Tongue (tissue), 2 donors: ENCODE results near the gene WSB1. TPM values are rescaled to one million over a fixed set of nuclear protein-coding genes. Genes with fewer than 3 reads are reported as not detected.

Experiments used
- DNase-seq: peaks from one replicate; pipeline ENCODE4 v3.0.0-alpha.2; 2015
- total RNA-seq: library from RNA; depleted of rRNA; stranded (reverse); fragments of >200 nt; gene quantifications from one replicate; pipeline ENCODE4 v1.2.3, GENCODE V29; 2014

WSB1 gene
- total RNA-seq, 1 donor from 2014 or later = 226 TPM

DNA sequence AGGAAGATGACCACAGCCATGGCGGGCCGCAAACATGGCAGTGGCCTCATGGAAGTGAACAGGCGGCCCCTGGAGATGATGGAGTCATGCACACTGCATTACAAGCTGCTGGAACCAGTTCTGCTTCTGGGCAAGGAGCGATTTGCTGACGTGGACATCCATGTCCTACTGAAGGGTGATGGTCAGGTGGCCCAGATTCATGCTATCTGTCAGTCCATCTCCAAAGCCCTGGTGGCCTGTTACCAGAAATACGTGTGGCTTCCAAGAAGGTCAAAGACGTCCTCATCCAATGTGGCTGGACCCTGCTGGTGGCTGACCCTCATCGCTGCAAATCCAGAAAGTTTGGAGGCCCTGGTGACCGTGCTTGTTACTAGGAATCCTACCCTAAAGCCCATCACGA, 13.4 kb upstream of the WSB1 start:
- no peak for DNase-seq

GRCh38 chr17:27281438-27281837, 12.5 kb upstream of the WSB1 start:
- no peak for DNase-seq

- DNase-seq = no peak
These were observed 11.8 kb upstream of the WSB1 start for GRCh38 chr17:27282054-27282551.

GRCh38 chr17:27283060-27283459, 10.9 kb upstream of the WSB1 start:
- DNase-seq = no peak

GRCh38 chr17:27283751-27284150, 10.2 kb upstream of the WSB1 start:
- no peak for DNase-seq

- DNase-seq = peak; percentile 24
These were observed 9.0 kb upstream of the WSB1 start for GRCh38 chr17:27284811-27285415.

DNA sequence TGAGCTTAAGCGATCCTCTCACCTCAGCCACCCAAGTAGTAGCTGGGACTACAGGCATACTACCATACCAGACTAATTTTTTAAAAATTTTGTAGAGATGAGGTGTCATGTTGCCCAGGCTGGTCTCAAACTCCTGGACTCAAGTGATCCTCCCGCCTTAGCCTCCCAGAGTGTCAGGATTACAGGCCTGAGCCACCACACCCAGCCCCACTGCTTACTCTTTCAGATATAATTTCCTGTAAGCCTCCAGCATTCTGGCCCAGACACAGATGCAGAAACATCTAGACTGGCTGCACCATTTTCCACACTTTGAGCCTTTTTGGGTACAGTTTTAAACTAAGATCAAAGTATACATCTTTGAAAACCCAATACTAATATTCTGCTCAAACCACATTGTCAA, 8.4 kb upstream of the WSB1 start:
- no peak for DNase-seq

DNA sequence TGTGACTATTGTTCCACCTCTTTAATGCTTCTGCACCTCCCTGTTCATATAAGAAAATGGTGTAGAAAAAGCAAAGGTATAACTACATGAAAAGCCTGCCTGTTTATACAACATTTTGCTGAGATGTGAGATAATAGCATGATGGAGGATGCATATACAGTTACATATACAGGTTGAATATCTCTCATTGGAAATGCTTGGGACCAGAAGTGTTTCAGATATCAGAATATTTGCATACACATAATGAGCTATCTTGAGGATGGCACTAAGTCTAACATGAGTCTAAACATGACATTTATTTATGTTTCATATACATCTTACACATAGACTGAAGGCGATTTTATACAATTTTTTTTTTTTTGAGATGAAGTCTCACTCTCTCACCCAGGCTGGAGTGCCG, 5.7 kb upstream of the WSB1 start:
- DNase-seq = no peak

GRCh38 chr17:27289856-27290255, 4.1 kb upstream of the WSB1 start:
- no peak for DNase-seq

- no peak for DNase-seq
These were observed 2.9 kb upstream of the WSB1 start for GRCh38 chr17:27290916-27291598.

GRCh38 chr17:27293359-27293897, 486 bp upstream of the WSB1 start:
- DNase-seq = no peak

GRCh38 chr17:27294689-27295630, 1.0 kb downstream of the WSB1 start:
- peak; percentile 95 for DNase-seq

DNA sequence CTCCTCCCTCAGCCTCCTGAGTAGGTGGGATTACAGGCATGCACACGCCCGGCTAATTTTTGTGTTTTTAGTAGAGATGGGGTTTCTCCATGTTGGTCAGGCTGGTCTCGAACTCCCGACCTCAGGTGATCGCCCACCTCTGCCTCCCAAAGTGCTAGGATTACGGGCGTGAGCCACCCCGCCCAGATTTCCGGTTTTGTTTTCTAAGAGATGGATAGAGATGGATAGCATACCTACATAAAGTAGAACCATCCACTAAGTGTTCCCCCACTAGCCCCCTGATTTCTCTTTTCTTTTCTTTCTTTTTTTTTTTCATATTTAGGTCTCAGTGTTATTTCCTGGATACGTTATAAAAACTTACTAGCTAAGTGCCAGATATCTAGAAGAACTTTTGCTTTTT, 2.0 kb downstream of the WSB1 start:
- no peak for DNase-seq

DNA sequence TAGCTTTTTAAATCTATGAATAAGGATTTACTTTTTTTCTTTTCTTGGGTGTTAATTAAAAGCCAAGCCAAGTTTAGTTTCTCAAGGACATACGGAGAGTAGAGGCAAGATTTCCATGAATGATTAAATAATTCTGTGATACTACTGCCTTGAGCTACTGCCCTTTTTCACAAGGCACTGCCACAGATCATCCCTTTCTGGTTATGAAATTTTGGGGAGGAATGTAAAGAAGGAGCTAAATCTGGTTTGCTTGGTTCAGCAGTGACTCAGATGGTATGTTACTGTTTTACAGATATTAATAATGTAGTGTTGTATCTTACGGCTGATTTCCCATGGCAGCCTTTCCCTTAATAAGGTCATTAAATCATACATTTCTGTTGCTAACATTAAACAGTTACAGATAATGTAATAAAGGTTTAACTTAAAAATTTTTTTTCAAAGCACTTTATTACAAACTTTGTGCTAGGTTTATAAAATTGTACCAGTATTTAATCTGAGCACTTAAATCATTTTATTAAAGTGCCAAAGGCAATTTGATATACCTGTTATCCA, 2.6 kb downstream of the WSB1 start:
- DNase-seq = peak; percentile 12

DNA sequence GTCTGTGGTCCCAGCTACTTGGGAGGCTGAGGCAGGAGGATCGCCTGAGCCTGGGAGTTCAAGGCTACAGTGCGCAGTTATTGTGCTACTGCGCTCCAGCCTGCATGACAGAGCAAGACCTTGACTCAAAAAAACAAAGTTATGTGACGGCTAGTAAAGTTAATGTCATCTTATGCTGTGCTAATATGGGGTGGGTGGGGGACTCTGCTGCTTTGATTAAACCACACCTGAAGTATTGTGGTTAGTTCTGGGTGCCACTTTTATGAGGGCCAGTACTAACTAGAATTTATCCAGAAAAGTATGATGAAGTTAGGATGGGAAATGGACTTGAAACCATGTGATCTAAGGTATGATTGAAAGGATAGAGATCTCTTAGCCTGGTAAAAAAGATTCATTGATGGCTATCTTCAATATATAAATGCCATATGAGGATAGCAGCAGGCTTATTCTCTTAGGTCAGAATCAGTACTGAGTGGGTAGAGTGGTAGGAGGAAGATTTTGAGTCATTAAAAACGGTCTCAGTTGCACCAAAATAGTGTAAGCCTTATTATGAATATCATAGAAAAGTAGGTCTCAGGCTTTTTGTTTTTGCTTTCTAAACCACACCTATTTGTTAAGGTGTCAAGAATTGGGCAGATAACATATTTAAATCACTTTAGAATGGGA, 5.6 kb downstream of the WSB1 start:
- DNase-seq = no peak

GRCh38 chr17:27303734-27304133, 9.8 kb downstream of the WSB1 start:
- no peak for DNase-seq

- peak; percentile 55 for DNase-seq
These were observed 12.4 kb downstream of the WSB1 start for GRCh38 chr17:27306276-27306835.

DNA sequence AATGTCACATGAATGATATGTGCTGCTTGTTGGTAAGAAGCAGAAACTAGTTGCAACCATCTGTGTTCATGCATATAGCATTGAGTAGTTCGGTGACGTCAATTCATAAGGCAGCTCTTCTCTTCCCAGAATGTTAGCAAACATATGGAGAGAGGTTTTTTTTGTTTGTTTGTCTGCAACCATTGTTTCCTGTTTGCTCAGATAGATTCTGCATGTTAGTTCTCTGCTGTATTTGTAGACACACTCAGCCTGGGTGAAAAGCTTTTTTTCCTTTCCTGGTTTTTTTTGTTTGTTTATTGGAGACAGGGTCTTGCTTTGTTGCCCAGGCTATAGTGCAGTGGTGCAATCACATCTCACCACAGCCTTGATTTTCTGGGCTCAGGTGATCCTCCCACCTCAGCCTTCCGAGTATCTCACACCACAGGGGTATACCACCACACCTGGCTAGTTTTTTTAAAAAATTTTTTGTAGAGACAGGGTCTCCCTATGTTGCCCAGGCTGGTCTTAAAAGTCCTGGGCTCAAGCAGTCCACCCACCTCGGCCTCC, 16.7 kb downstream of the WSB1 start:
- no peak for DNase-seq

DNA sequence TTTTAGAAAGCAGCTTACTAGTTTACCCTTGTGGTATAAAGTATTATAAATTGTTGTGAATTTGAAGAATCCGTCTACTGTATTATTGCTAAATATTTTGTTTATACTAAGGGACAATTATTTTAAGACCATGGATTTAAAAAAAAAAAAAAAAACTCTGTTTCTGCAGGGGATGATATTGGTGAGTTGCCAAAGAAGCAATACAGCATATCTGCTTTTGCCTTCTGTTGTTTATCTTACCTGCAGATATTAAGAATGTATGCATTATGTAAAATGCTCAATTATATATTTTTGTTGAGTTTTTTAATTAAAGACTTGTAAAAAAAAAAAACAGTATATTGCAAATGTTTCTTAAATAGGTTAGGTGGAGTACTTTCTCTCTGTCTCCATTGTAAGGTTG, 19.4 kb downstream of the WSB1 start:
- no peak for DNase-seq

DNA sequence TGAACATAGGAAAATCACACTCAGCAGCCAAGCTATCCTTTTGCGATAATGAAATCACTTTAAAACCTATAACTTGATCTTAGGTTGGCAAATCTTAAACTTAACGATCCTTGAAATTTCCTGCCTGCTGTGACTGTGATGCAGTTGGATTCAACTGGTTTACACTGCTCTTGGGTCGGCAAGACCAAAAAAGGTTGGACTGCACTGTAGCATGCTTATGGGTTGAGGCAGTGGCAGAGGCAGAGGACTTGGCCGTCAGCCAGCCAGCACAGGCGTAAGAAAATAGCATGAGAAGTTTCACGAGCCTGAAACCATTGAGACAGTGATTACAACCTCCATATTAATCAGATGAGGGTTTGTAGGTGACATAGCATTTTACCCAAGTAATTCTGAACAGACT, 21.4 kb downstream of the WSB1 start:
- DNase-seq = peak; percentile 88

- DNase-seq = no peak
These were observed 22.0 kb downstream of the WSB1 start for GRCh38 chr17:27315796-27316465.
